ENCODE measurements around the gene MAP2.

- TF ChIP-seq CTCF (IDR thresholded peaks at IDR 0.05): no peak
- no peak for TF ChIP-seq POLR2AphosphoS5 (IDR thresholded peaks at IDR 0.05)
Observed at GRCh38 chr2:209441541-209441940, 17.7 kb downstream of the MAP2 start.
